GM19372 (cell line): ENCODE data around the gene TRIM71.
"Not testable (repeated sequence)": the region's sequence is repeated elsewhere in the genome, so short reads cannot be mapped to it uniquely, and the experiment has no call there.

Source experiments
- ATAC-seq: cut with Tn5 transposase; IDR thresholded peaks from one replicate; pipeline ENCODE4 v1.9.1; 2021; ENCODE audit warnings: mild to moderate bottlenecking, low read depth, moderate library complexity; ENCODE audit not compliant: unreplicated experiment

Gene TRIM71

GRCh38 chr3:32817558-32818228, at the start of gene TRIM71:
Gene TRIM71 (plus strand): TSS chr3:32817997. CDS start chr3:32818081, 84 bp downstream.
- no peak for ATAC-seq

- ATAC-seq: no peak
These were observed 39.4 kb upstream of the TRIM71 start for GRCh38 chr3:32778389-32778788.

GRCh38 chr3:32780071-32780734, 37.6 kb upstream of the TRIM71 start:
- ATAC-seq: no peak

- peak; percentile 26 for ATAC-seq
These were observed 37.0 kb upstream of the TRIM71 start for GRCh38 chr3:32780735-32781210.

- ATAC-seq: peak; percentile 94
These were observed 36.4 kb upstream of the TRIM71 start for GRCh38 chr3:32781211-32781968.

- ATAC-seq: not testable (repeated sequence)
These were observed 35.9 kb upstream of the TRIM71 start for GRCh38 chr3:32781969-32782270.

GRCh38 chr3:32782407-32782806, 35.4 kb upstream of the TRIM71 start:
- no peak for ATAC-seq

- no peak for ATAC-seq
These were observed 26.0 kb upstream of the TRIM71 start for GRCh38 chr3:32791833-32792232.

GRCh38 chr3:32794487-32795308, 23.1 kb upstream of the TRIM71 start:
- ATAC-seq: no peak

GRCh38 chr3:32796384-32796950, 21.3 kb upstream of the TRIM71 start:
- not testable (repeated sequence) for ATAC-seq

- ATAC-seq: no peak
These were observed 20.0 kb upstream of the TRIM71 start for GRCh38 chr3:32797776-32798175.

- not testable (repeated sequence) for ATAC-seq
These were observed 16.4 kb upstream of the TRIM71 start for GRCh38 chr3:32801440-32801839.

GRCh38 chr3:32813180-32813579, 4.6 kb upstream of the TRIM71 start:
- no peak for ATAC-seq

- ATAC-seq: no peak
These were observed 3.4 kb upstream of the TRIM71 start for GRCh38 chr3:32814361-32814760.

- no peak for ATAC-seq
These were observed 1.9 kb upstream of the TRIM71 start for GRCh38 chr3:32815841-32816438.

- ATAC-seq: no peak
These were observed 1.1 kb upstream of the TRIM71 start for GRCh38 chr3:32816439-32817256.

GRCh38 chr3:32817257-32817557, 590 bp upstream of the TRIM71 start:
- no peak for ATAC-seq

- ATAC-seq: no peak
These were observed 602 bp downstream of the TRIM71 start for GRCh38 chr3:32818229-32818969.
